ENCODE measurements around the gene RNF135. TPM values are rescaled to one million over a fixed set of nuclear protein-coding genes. Genes with fewer than 3 reads are reported as not detected.
"Not testable (repeated sequence)": the region's sequence is repeated elsewhere in the genome, so short reads cannot be mapped to it uniquely, and the experiment has no call there.

RNF135 gene
- total RNA-seq, 1 experiment from 2014 or later = 11.2 TPM

- no peaks in the 10 kb centered on the region for H3K9me3 ChIP-seq (ENCODE audit: control insufficient read depth in 1 of 2, insufficient read depth in 1 of 2, low read depth in 1 of 2, low read length in 2 of 2)
- no TSS peak for BruUV-seq (replicated peaks)
- H3K4me3 ChIP-seq (replicated peaks in 1 of 2; ENCODE audit: low read depth in 1 of 2, low read length in 2 of 2) = no peak overlapping the region
- intact Hi-C loops (cut with micrococcal nuclease) = no loop called here
- H3K9ac ChIP-seq (ENCODE audit: low read length) = no peak overlapping the region
- no peaks in the 10 kb centered on the region for H3K27me3 ChIP-seq (ENCODE audit: insufficient read depth, low read length)
- peaks cover 5% of the 10 kb centered on the region in 2 experiments; a peak in 2 of 4 replicates for H3K36me3 ChIP-seq (ENCODE audit: control insufficient read depth in 1 of 2, insufficient read depth in 2 of 2, low read length in 2 of 2)
- H3K9me2 ChIP-seq (ENCODE audit: insufficient read depth) = no peaks in the 10 kb centered on the region
- no peak overlapping the region for H3K27ac ChIP-seq (ENCODE audit: low read depth, low read length)
- ChIA-PET RAD21 (ENCODE audit: low non-redundant PET in 1 of 2, low total read pairs in 2 of 2, uncharacterized antibody in 2 of 2, unreplicated experiment in 2 of 2) (no interaction called here), POLR2A (no interaction called here), CTCF (no interaction called here)
- no peaks in the 10 kb centered on the region for H3K4me1 ChIP-seq (ENCODE audit: control insufficient read depth in 1 of 2, insufficient read depth in 2 of 2, low read length in 2 of 2)
- no peak overlapping the region for H2AFZ ChIP-seq (ENCODE audit: low read depth, low read length, poor library complexity, severe bottlenecking)
- H3K4me2 ChIP-seq (ENCODE audit: low read length) = no peak overlapping the region
- no peak for DNase-seq (ENCODE audit: low read depth, low spot score)
- TF ChIP-seq CTCF (IDR thresholded peaks at IDR 0.05 in 2 of 3, conservative IDR thresholded peaks at IDR 0.05 in 1 of 3; ENCODE audit: borderline replicate concordance in 1 of 3, insufficient read depth in 1 of 3, low read depth in 2 of 3, low read length in 2 of 3) (no peak), ZBTB33 (IDR thresholded peaks at IDR 0.05; ENCODE audit: extremely low read depth, insufficient replicate concordance, low read length) (no peak), FOSL1 (IDR thresholded peaks at IDR 0.05; ENCODE audit: low read depth) (no peak), CEBPB (IDR thresholded peaks at IDR 0.05; ENCODE audit: low read depth) (no peak), ELF1 (IDR thresholded peaks at IDR 0.05; ENCODE audit: borderline replicate concordance, low read depth) (no peak), MAX (IDR thresholded peaks at IDR 0.05) (no peak), JUND (IDR thresholded peaks at IDR 0.05) (no peak), EGR1 (IDR thresholded peaks at IDR 0.05; ENCODE audit: low read depth) (no peak), EZH2phosphoT487 (IDR thresholded peaks at IDR 0.05; ENCODE audit: borderline replicate concordance) (no peak)
- H3K79me2 ChIP-seq (ENCODE audit: insufficient read depth, low read length) = no peaks in the 10 kb centered on the region
- no peaks in the 10 kb centered on the region for H4K20me1 ChIP-seq (ENCODE audit: insufficient read depth)
- no peak for ATAC-seq
Observed at GRCh38 chr17:30930495-30930894, 40.3 kb upstream of the RNF135 start.

GRCh38 chr17:30931582-30931981, 39.3 kb upstream of the RNF135 start:
- H3K27ac ChIP-seq (ENCODE audit: low read depth, low read length); H3K9me3 ChIP-seq (ENCODE audit: control insufficient read depth in 1 of 2, insufficient read depth in 1 of 2, low read depth in 1 of 2, low read length in 2 of 2); H2AFZ ChIP-seq (ENCODE audit: low read depth, low read length, poor library complexity, severe bottlenecking); POLR2A ChIA-PET; H3K9me2 ChIP-seq (ENCODE audit: insufficient read depth); RAD21 ChIA-PET (ENCODE audit: low non-redundant PET in 1 of 2, low total read pairs in 2 of 2, uncharacterized antibody in 2 of 2, unreplicated experiment in 2 of 2); H3K9ac ChIP-seq (ENCODE audit: low read length); DNase-seq (ENCODE audit: low read depth, low spot score); H3K36me3 ChIP-seq (ENCODE audit: control insufficient read depth in 1 of 2, insufficient read depth in 2 of 2, low read length in 2 of 2); BruUV-seq (replicated peaks); CTCF ChIA-PET; H3K4me3 ChIP-seq (replicated peaks in 1 of 2; ENCODE audit: low read depth in 1 of 2, low read length in 2 of 2); H3K4me1 ChIP-seq (ENCODE audit: control insufficient read depth in 1 of 2, insufficient read depth in 2 of 2, low read length in 2 of 2); H4K20me1 ChIP-seq (ENCODE audit: insufficient read depth); ATAC-seq; intact Hi-C loops (cut with micrococcal nuclease); H3K79me2 ChIP-seq (ENCODE audit: insufficient read depth, low read length); H3K4me2 ChIP-seq (ENCODE audit: low read length); H3K27me3 ChIP-seq (ENCODE audit: insufficient read depth, low read length): not testable (repeated sequence)

All from HCT116 (cell line).